GM18870 (cell line): ENCODE data around the gene CDC37.
A peak's percentile ranks its signal among the peaks of the same experiment; 100 is the strongest.
"Not testable (repeated sequence)": the region's sequence is repeated elsewhere in the genome, so short reads cannot be mapped to it uniquely, and the experiment has no call there.

Source experiments
- ATAC-seq: cut with Tn5 transposase; IDR thresholded peaks from one replicate; pipeline ENCODE4 v1.9.1; 2021; ENCODE audit warnings: moderate library complexity; ENCODE audit not compliant: unreplicated experiment

CDC37 gene

DNA sequence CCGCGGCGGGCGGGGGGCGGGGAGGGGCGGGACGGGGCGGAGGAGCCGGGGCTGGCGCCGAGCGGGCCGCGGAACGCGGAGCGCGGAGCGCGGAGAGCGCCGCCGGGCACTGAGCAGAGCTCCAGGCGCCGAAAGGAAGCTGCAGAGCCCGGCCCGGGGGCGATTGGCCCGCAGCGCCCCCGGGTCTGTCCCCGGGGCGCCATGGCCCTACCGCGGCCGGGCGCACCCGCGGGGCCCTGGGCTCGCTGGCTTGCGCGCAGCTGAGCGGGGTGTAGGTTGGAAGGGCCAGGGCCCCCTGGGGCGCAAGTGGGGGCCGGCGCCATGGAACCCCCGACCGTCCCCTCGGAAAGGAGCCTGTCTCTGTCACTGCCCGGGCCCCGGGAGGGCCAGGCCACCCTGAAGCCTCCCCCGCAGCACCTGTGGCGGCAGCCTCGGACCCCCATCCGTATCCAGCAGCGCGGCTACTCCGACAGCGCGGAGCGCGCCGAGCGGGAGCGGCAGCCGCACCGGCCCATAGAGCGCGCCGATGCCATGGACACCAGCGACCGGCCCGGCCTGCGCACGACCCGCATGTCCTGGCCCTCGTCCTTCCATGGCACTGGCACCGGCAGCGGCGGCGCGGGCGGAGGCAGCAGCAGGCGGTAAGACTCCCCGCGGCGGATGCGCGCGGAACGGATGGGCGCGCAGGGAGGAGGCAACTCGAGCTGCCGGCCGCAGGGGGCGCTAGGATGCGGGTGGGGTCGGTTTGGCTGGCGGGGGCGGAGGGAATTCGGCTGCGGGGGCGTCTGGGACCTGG is 17.3 kb upstream of the CDC37 start, which contains the start of gene PDE4A:
PDE4A (plus strand) TSS at position 95 of the 796 bp plus-strand sequence; CDS start at position 322, 227 bp downstream.
- no peak for ATAC-seq

DNA sequence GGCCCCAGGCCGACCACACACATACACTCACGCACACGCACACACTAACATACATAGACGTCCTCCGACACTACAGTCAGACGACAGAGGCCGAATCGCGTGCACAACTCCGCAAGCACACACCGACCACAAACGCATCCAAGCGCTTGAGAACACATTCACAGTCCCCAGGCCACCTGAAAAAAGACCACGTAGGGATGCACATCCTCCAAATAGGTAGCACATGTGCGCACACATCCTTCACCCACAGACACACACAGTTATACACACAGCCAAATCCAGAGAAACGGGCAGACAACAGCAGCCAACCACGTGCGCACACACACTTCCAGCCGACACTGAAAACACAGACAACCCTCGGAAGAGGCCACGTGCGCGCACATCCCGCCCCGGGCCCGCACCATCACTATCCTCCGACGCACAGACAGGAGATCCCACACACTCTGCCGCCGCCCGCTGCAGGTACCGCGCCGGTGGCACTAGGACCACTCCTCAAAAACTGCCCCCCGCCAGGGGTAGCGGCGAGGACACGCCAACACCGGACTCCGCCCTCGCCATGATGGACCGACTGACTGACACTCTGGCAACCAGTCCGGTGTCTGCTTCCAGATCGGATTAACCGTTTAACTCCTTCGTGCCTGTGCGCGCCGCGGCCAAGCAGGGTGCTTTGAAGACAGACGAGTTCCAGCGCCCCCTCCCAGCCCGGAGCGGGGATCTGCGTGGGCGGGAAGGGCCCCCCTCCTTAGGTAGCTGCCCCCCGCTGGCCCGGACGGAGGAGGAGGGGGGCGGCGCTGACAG is 16.5 kb upstream of the CDC37 start:
- no peak for ATAC-seq

GRCh38 chr19:10419200-10419645 is 15.9 kb upstream of the CDC37 start:
- no peak for ATAC-seq

GRCh38 chr19:10418485-10419199 is 15.3 kb upstream of the CDC37 start:
- no peak for ATAC-seq

DNA sequence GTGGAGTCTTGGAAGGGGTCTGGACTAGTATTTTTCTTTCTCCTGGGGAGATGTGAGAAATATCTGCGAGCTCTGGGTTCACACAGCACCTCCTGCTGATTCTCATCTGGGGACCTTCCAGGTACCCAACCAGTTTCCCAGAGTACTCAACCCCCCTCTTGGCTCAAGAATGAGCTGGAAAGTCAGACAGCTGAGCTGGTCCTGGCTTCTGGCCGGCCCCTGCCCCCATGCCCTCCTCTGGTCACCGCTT is 14.8 kb upstream of the CDC37 start:
- no peak for ATAC-seq

DNA sequence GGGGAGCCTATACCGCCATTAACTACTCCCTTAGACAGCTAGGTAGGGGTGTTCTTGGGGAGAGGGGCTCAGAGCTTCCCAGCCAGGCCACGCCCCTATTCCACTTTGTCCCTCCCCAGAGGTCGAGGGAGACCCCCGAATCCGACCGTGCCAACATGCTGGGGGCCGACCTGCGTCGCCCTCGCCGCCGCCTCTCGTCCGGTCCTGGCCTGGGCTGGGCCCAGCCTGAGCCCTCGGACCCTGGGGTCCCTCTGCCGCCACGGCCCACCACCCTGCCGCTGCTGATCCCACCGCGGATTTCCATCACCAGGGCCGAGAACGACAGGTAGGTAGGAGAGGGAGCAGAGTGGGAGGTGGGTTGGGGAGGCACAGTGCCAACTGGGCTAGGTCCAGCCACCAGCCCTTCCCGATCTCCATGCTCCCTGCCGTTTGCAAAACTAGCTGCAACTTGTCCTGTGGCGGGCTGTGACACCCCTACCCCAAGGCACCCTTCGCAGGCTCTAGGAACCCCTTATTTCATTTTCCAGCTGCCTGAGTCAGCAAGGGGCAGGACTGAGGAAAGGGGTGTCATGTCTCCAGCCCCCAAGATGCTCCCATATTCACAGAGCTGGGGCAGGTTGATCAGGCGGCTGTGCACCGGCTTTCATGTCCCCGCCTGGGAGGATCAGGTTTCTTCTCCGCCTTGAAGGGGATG is 14.3 kb upstream of the CDC37 start:
- ATAC-seq = no peak

DNA sequence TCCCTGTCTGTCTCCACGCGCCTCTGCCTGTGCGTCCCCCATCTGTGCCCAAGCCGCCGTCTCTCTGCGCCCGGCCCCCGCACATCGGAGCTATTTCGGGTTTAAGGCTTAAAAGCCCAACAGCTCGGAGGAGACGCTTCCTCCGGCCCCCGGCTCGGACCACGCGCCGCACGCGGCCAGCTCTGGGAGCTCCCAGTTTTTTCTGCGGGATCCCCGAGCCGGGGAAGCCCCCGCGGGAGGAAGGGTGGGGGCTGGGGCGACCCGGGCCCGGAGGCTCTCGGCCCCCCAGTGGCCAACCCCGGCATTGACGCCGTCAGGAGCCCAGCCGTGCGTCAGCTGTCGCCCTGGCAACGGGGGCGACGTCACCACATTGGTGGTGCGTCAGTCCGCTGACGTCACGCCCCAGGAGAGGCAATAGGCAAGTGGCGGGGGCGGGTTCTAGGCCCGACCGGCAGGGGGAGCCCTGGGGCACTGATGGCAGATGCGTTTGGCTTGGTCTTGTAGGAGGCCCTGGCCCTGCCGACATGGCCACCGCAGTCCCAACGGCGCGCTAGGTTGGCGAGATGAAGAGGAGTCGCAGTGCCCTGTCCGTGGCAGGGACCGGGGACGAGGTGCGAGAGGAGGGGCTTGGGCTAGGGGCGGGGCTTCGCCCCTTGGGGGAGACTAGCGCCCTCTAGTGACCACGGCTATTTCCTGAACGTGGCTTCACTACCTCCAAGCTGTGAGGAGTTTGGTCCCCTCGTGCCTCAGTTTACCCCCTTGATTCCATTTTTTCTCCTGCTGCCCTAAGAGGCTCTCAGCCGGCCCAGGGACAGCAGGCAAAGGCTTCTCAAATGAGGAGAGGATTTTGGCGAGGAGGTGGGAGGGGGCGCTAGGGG is 13.3 kb upstream of the CDC37 start:
- ATAC-seq = peak; percentile 44

DNA sequence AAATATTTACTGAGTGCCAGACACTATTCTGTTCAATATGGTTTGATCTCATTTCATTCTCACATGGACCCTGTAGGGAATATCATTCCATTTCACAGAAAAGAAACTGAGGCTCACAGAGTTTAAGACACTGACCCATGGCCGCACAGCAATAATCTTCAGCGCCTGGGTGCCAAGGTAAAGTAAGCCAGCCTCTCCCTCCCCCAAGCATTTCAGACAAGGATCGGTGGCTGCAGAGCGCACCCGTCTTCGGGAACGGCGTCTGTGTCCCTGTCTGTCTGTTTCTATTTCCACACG is 12.7 kb upstream of the CDC37 start:
- ATAC-seq = no peak

DNA sequence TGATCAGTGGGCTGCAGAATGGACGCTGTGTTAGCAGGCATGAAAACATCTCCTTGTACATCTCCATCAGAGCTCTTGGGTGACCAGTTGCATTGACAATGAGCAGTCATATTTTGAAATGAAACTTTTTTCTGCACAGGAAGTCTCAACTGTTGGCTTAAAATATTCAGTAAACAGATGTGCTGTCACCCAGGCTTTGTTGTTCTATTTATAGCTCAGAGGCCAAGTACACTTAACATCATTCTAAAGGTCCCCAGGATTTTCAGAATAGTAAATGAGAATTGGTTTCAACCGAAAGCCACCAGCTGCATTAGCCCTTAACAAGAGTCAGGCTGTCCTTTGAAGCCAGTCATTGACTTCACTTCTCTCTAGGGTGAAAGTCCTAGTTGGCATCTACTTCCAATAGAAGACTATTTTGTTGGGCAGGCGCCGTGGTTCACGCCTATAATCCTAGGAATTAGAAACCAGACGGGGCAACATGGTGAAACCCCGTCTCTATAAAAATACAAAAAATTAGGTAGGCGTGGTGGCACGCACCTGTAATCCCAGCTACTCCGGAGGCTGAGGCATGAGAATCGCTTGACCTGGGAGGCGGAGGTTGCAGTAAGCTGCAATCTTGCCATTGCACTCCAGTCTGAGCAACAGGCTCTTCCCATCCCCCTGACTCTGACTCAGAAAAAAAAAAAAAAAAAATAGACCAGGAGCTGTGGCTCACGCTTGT is 9.1 kb upstream of the CDC37 start:
- ATAC-seq = no peak

GRCh38 chr19:10411224-10411623 is 7.9 kb upstream of the CDC37 start:
- not testable (repeated sequence) for ATAC-seq

DNA sequence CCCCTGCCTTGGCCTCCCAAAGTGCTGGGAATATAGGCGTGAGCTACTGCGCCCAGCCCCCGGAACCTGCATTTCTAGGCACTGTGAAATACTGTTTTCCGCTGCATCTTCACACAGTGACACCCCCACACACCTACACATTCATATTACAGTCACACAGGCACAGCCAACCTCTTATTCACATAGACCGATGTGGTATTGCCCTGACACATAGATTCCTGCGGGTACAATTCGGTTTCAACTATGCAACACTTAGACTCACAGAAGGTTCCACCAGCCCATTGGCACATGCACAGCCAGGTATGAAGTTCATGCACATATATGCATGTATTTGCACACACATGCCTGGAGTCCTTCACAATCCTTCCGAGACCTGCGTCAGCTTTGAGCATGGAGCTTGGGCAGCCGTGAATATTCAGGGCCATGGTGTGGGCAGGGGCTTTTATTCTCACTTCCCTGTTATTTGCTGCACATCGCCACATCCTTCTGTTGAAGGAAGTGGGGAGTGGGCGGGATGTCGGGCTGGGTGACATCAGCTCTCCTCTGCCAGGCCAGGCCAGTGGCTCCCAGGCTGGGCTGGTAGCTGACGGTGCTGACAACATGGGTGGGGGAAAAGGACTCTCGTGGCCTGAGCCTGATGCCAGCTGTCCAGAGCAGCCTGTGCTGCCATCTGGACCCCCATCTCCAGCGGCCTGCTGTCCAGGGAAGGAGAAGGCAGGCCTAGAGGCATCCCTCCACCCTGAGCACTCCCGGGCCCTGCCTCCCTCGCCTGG is 5.4 kb upstream of the CDC37 start:
- ATAC-seq = no peak

- ATAC-seq = no peak
Measured at GRCh38 chr19:10407096-10407495, 3.8 kb upstream of the CDC37 start.

GRCh38 chr19:10406191-10406590 is 2.8 kb upstream of the CDC37 start:
- no peak for ATAC-seq

DNA sequence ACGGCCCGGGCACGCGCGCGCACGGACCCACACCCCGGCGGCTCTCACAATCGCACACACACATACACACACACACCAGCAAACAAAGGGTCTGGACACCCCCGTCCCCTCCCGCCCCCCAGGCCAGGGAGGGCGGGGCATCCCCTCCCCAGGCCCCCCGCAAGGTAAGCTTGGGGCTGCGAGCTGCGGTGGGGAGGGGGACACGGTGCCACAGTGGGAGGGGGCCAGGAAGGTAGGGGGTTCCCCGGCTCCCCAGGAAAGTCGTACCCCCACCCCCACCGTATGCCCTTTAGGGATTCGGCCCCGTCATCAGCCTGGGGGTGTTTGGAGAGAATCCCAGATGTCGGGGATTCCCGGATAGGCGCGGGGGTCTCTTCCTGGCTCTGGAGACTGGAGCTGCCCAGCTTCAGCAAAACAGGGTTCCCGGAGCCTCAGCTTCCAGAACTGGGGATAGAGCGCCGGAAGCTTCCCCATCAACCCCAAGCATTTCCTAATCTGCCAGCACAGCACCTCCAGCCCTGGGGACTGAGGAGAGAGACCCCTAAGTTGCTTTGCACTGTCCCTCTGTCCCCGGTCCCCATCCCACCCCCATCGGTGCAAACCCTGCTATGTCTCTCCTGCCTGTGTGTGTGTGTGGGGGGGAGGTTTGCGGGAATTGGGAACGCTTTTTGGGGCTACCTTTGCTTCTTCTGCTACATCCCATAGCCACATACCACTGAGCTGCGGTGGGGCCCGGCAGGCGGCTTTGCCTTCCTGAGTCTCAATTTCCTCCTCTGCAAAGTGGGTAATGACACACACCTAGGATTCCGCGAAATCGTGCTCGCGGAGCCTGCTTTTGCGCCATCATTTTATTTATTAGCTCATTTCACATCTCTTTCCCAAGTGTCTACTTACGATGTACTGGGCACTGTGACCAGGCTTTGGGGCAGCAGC is 1.8 kb upstream of the CDC37 start:
- ATAC-seq = no peak

GRCh38 chr19:10402441-10403038 is 802 bp downstream of the CDC37 start:
- ATAC-seq = no peak

- ATAC-seq = no peak
Measured at GRCh38 chr19:10399878-10400277, 3.5 kb downstream of the CDC37 start.

- not testable (repeated sequence) for ATAC-seq
Measured at GRCh38 chr19:10399340-10399739, 4.0 kb downstream of the CDC37 start.
